ENCODE measurements around the gene TBCEL. TPM values are rescaled to one million over a fixed set of nuclear protein-coding genes. Genes with fewer than 3 reads are reported as not detected.
"Not testable (repeated sequence)": the region's sequence is repeated elsewhere in the genome, so short reads cannot be mapped to it uniquely, and the experiment has no call there.

Gene TBCEL
- total RNA-seq, 1 experiment from 2014 or later: 11.6 TPM

- Histone ChIP-seq H3K9me3 (ENCODE audit: insufficient read depth, low read depth) (no peaks in the 10 kb centered on the region), H3F3A (ENCODE audit: insufficient read depth, low read depth) (no peaks in the 10 kb centered on the region), H3K4me1 (replicated peaks; ENCODE audit: insufficient read depth) (no peaks in the 10 kb centered on the region), H2AFZ (no peak overlapping the region), H3K4me3 (no peak overlapping the region), H3K36me3 (ENCODE audit: low read depth) (no peaks in the 10 kb centered on the region), H3K27me3 (ENCODE audit: insufficient read depth, low read depth) (peaks cover 83% of the 10 kb centered on the region), H4K20me1 (ENCODE audit: insufficient read depth) (no peaks in the 10 kb centered on the region), H3K79me2 (ENCODE audit: low read depth) (no peaks in the 10 kb centered on the region), H3K27ac (no peak overlapping the region), H3K4me2 (no peak overlapping the region), H3K9me2 (ENCODE audit: insufficient read depth) (no peaks in the 10 kb centered on the region)
- TF ChIP-seq CTCF (conservative IDR thresholded peaks at IDR 0.05) (peak; percentile 80), EZH2 (IDR thresholded peaks at IDR 0.05; ENCODE audit: low read depth) (no peak)
- CTCF ChIA-PET: no interaction called here
- POLR2A ChIA-PET (ENCODE audit: unreplicated experiment): no interaction called here
- DNase-seq: peak; percentile 21 to 52
- no TSS peak for BruUV-seq (replicated peaks)
- intact Hi-C loops (cut with micrococcal nuclease; ENCODE audit: unreplicated experiment): loop anchor here (10.0 kb wide), 2 partner anchors 428 to 598 kb away; partner anchors contain the start of gene GRIK4
Measured at GRCh38 chr11:121112498-121113455, 88.9 kb downstream of the TBCEL start.

- CTCF ChIA-PET: no interaction called here
- no peak for DNase-seq
Measured at GRCh38 chr11:121113611-121114010, 89.7 kb downstream of the TBCEL start.

GRCh38 chr11:121115024-121115423 lies 91.1 kb downstream of the TBCEL start:
- H3K4me3 ChIP-seq; H3K4me2 ChIP-seq; H3K9me3 ChIP-seq (ENCODE audit: insufficient read depth, low read depth); DNase-seq; H3K4me1 ChIP-seq (replicated peaks; ENCODE audit: insufficient read depth); H3K79me2 ChIP-seq (ENCODE audit: low read depth); BruUV-seq (replicated peaks); H2AFZ ChIP-seq; H4K20me1 ChIP-seq (ENCODE audit: insufficient read depth); H3K36me3 ChIP-seq (ENCODE audit: low read depth); POLR2A ChIA-PET (ENCODE audit: unreplicated experiment); H3K9me2 ChIP-seq (ENCODE audit: insufficient read depth); H3K27ac ChIP-seq; H3F3A ChIP-seq (ENCODE audit: insufficient read depth, low read depth); CTCF ChIA-PET: not testable (repeated sequence)
- H3K27me3 ChIP-seq (ENCODE audit: insufficient read depth, low read depth): peaks cover 86% of the 10 kb centered on the region
- intact Hi-C loops (cut with micrococcal nuclease; ENCODE audit: unreplicated experiment): loop anchor here (10.0 kb wide), 2 partner anchors 430 to 600 kb away; partner anchors contain the start of gene GRIK4

More at GRCh38 chr11:121113611-121114010, 89.7 kb downstream of the TBCEL start:
- Histone ChIP-seq H3K4me3 (no peak overlapping the region), H3K27ac (no peak overlapping the region), H3K36me3 (ENCODE audit: low read depth) (no peaks in the 10 kb centered on the region), H3K4me1 (replicated peaks; ENCODE audit: insufficient read depth) (no peaks in the 10 kb centered on the region), H3F3A (ENCODE audit: insufficient read depth, low read depth) (no peaks in the 10 kb centered on the region), H3K79me2 (ENCODE audit: low read depth) (no peaks in the 10 kb centered on the region), H3K4me2 (no peak overlapping the region), H2AFZ (no peak overlapping the region), H3K9me2 (ENCODE audit: insufficient read depth) (no peaks in the 10 kb centered on the region), H3K9me3 (ENCODE audit: insufficient read depth, low read depth) (no peaks in the 10 kb centered on the region), H3K27me3 (ENCODE audit: insufficient read depth, low read depth) (peaks cover 86% of the 10 kb centered on the region), H4K20me1 (ENCODE audit: insufficient read depth) (no peaks in the 10 kb centered on the region)
- TF ChIP-seq EZH2 (IDR thresholded peaks at IDR 0.05; ENCODE audit: low read depth) (no peak), CTCF (conservative IDR thresholded peaks at IDR 0.05) (no peak)
- no TSS peak for BruUV-seq (replicated peaks)
- POLR2A ChIA-PET (ENCODE audit: unreplicated experiment): no interaction called here
- intact Hi-C loops (cut with micrococcal nuclease; ENCODE audit: unreplicated experiment): loop anchor here (10.0 kb wide), 2 partner anchors 429 to 599 kb away; partner anchors contain the start of gene GRIK4

Measured in PC-9 (cell line).